Measurements from ENCODE around the gene ELN. TPM values are rescaled to one million over a fixed set of nuclear protein-coding genes. Genes with fewer than 3 reads are reported as not detected.

The ELN gene
- total RNA-seq, 2 donors from 2014 or later, result 1,484 to 3,836 TPM

DNA sequence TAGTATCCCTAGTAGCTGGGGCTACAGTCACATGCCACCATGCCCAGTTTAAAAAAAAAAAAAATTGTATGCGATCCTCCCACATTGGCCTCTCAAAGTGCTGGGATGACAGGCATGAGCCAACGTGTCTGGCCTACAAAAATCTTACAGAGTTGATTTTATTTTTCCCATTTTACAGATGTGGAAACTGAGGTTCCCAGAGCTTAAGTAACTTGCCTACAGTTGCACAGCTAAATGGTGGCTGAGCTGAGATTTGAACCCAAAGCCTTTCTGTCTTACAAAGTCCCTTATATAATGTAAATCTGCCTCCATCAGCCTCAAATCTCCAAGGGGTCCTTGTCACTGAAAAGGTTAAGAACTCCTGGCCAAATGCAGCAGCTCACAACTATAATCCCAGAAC lies 31.1 kb downstream of the ELN start:
- Histone ChIP-seq H3K9me3 (no peaks in the 10 kb centered on the region), H3K27ac (peak overlapping the region; percentile 66 to 82), H3K36me3 (peaks cover 91% of the 10 kb centered on the region), H3K27me3 (replicated peaks; ENCODE audit: insufficient read depth) (no peaks in the 10 kb centered on the region), H3K4me3 (no peak overlapping the region), H3K4me1 (ENCODE audit: control insufficient read depth in 1 of 2, low read depth in 2 of 2) (peaks cover 14 to 77% of the 10 kb centered on the region in 2 donors)
- ATAC-seq (ENCODE audit: insufficient number of reproducible peaks, low FRiP score, low read depth) (no peak), DNase-seq (ENCODE audit: low spot score) (no peak)
- TF ChIP-seq, protein P1, sequence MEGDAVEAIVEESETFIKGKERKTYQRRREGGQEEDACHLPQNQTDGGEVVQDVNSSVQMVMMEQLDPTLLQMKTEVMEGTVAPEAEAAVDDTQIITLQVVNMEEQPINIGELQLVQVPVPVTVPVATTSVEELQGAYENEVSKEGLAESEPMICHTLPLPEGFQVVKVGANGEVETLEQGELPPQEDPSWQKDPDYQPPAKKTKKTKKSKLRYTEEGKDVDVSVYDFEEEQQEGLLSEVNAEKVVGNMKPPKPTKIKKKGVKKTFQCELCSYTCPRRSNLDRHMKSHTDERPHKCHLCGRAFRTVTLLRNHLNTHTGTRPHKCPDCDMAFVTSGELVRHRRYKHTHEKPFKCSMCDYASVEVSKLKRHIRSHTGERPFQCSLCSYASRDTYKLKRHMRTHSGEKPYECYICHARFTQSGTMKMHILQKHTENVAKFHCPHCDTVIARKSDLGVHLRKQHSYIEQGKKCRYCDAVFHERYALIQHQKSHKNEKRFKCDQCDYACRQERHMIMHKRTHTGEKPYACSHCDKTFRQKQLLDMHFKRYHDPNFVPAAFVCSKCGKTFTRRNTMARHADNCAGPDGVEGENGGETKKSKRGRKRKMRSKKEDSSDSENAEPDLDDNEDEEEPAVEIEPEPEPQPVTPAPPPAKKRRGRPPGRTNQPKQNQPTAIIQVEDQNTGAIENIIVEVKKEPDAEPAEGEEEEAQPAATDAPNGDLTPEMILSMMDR (IDR thresholded peaks at IDR 0.05), result no peak

DNA sequence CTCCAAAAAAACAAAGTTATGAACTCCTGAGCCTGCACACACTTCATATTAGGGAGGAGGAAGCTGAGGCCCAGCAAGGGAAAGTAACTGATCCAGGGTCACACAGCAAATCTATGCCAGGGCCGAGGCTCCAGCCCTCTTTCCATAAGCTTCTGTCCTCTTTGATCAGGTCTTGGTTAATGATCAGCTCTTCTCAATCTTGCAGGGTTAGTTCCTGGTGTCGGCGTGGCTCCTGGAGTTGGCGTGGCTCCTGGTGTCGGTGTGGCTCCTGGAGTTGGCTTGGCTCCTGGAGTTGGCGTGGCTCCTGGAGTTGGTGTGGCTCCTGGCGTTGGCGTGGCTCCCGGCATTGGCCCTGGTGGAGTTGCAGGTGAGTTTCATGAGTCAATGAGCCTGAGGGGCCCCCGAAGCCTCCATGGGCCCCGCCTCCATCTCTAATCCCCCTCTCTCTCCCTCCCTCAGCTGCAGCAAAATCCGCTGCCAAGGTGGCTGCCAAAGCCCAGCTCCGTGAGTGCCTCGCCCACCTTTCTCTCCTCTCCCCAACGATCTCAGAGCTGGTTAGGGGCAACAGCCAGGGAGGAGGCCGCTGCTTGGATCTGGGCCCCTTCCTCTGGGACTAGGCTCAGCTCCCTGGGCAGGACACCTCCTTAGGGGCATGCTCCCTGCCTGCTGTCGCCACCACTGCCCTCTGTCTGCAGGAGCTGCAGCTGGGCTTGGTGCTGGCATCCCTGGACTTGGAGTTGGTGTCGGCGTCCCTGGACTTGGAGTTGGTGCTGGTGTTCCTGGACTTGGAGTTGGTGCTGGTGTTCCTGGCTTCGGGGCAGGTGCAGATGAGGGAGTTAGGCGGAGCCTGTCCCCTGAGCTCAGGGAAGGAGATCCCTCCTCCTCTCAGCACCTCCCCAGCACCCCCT lies 32.0 kb downstream of the ELN start:
- Histone ChIP-seq H3K9me3 (no peaks in the 10 kb centered on the region), H3K27me3 (replicated peaks; ENCODE audit: insufficient read depth) (no peaks in the 10 kb centered on the region), H3K4me3 (no peak overlapping the region), H3K36me3 (peaks cover 89% of the 10 kb centered on the region), H3K4me1 (ENCODE audit: control insufficient read depth in 1 of 2, low read depth in 2 of 2) (peaks cover 14 to 69% of the 10 kb centered on the region in 2 donors), H3K27ac (peak overlapping the region; percentile 79 to 82)
- ATAC-seq (ENCODE audit: insufficient number of reproducible peaks, low FRiP score, low read depth) (no peak), DNase-seq (ENCODE audit: low spot score) (no peak)
- TF ChIP-seq, protein P1 (IDR thresholded peaks at IDR 0.05), result no peak

DNA sequence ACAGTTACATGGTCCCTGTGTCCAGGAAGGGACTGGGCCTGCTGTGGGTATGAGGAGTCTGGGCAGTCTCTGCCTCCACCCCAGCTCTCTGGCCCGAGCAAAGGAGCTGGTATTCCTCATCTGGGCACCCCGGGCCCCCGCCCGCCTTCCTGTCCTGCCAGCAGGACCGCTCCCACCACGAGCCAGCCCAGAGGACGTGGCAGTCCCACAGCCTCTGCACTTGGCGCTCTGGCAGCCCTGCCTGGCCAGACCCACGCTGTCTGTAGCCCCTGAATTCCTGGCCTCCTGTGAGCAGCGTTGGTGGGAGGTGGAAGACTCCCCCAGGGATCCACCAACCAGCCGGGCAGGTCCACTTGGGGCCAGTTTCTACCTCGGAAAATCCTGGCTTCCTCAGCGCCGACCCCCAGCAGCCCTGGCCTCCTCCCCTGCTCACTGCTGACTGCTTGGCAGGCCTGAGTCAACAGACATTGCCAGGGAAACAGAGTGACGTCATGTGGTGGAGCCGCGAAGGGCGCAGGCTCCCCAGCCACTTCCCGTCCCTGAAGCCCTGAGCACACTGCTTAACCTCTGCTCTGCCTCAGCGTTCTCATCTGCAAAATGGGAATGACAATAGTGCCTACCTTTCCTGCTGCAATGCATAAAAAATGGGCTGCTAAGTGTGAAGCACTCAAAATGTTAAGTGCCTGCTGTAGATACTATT lies 34.0 kb downstream of the ELN start:
- ATAC-seq (ENCODE audit: insufficient number of reproducible peaks, low FRiP score, low read depth), result peak; percentile 80
- Histone ChIP-seq H3K27ac (peak overlapping the region; percentile 79 to 82), H3K9me3 (no peaks in the 10 kb centered on the region), H3K36me3 (peaks cover 88% of the 10 kb centered on the region), H3K4me3 (no peak overlapping the region), H3K27me3 (replicated peaks; ENCODE audit: insufficient read depth) (no peaks in the 10 kb centered on the region), H3K4me1 (ENCODE audit: control insufficient read depth in 1 of 2, low read depth in 2 of 2) (peaks cover 13 to 58% of the 10 kb centered on the region in 2 donors)
- DNase-seq (ENCODE audit: low spot score), result peak; percentile 70
- TF ChIP-seq, protein P1 (IDR thresholded peaks at IDR 0.05), result no peak

DNA sequence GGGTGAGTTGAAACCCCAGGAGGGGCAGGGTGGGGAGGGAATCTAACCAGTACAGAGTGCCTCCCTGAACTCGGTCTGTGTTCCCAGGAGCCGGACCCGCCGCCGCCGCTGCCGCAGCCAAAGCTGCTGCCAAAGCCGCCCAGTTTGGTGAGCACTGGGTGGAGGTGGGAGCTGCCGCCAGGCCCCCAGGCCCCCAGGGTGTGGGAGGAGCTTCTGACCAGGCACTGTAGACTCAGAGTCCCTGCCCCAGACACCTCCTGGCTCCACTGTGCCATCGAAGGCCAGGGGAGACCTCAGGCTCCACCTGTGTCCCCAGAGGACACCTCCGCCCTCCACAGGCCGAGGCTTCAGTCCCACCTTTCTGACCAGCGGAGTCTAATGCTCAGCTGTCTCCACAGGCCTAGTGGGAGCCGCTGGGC lies 35.3 kb downstream of the ELN start:
- H3K27ac ChIP-seq, result peak overlapping the region; percentile 79 to 82
- no peak for DNase-seq (ENCODE audit: low spot score)
- H3K4me3 ChIP-seq, result no peak overlapping the region
- H3K27me3 ChIP-seq (replicated peaks; ENCODE audit: insufficient read depth), result no peaks in the 10 kb centered on the region
- peaks cover 11 to 48% of the 10 kb centered on the region in 2 donors for H3K4me1 ChIP-seq (ENCODE audit: control insufficient read depth in 1 of 2, low read depth in 2 of 2)
- ATAC-seq (ENCODE audit: insufficient number of reproducible peaks, low FRiP score, low read depth), result no peak
- H3K36me3 ChIP-seq, result peaks cover 77% of the 10 kb centered on the region
- no peaks in the 10 kb centered on the region for H3K9me3 ChIP-seq
- TF ChIP-seq, protein P1 (IDR thresholded peaks at IDR 0.05), result no peak

DNA sequence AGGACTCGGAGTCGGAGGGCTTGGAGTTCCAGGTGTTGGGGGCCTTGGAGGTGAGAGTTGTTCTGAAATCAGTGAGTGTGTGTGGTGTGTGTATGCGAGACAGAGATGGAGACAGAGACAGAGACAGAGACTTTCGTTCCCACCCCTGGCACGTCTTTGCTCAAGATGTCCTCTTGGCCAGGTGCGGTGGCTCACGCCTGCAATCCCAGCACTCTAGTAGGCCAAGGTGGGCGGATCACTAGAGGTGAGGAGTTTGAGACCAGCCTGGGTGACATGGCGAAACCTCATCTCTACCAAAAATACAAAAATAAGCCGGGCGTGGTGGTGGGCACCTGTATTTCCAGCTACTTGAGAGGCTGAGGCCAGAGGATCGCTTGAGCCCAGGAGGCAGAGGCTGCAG lies 35.7 kb downstream of the ELN start:
- H3K9me3 ChIP-seq, result no peaks in the 10 kb centered on the region
- H3K4me3 ChIP-seq, result no peak overlapping the region
- no peaks in the 10 kb centered on the region for H3K27me3 ChIP-seq (replicated peaks; ENCODE audit: insufficient read depth)
- DNase-seq (ENCODE audit: low spot score) (no peak), ATAC-seq (ENCODE audit: insufficient number of reproducible peaks, low FRiP score, low read depth) (no peak)
- TF ChIP-seq, protein P1 (IDR thresholded peaks at IDR 0.05), result no peak
- H3K36me3 ChIP-seq, result peaks cover 74% of the 10 kb centered on the region
- H3K27ac ChIP-seq, result peak overlapping the region; percentile 79 to 82
- H3K4me1 ChIP-seq (ENCODE audit: control insufficient read depth in 1 of 2, low read depth in 2 of 2), result peaks cover 11 to 44% of the 10 kb centered on the region in 2 donors

Measured in thoracic aorta (tissue), 2 donors.